Measurements from ENCODE around the gene FBXW11. TPM values are rescaled to one million over a fixed set of nuclear protein-coding genes. Genes with fewer than 3 reads are reported as not detected.

The FBXW11 gene
- total and polyA plus RNA-seq, 2 donors from 2014 or later = 16.0 to 44.4 TPM

GRCh38 chr5:172031894-172032461 is 25.5 kb upstream of the FBXW11 start:
- H3K4me3 ChIP-seq (ENCODE audit: low read length in 3 of 3) = no peak overlapping the region
- H3K9ac ChIP-seq (ENCODE audit: low read length in 3 of 3) = no peak overlapping the region
- H3K27me3 ChIP-seq (ENCODE audit: control insufficient read depth, insufficient read depth, low read length) = no peaks in the 10 kb centered on the region
- FAIRE-seq (no peak), DNase-seq (no peak)
- intact Hi-C loops (cut with DNase I) = loop anchor here (10.0 kb wide), 1 partner anchor 117 kb away; no protein-coding TSS in a partner anchor
- TF ChIP-seq CTCF (IDR thresholded peaks at IDR 0.05; ENCODE audit: borderline replicate concordance, extremely low read depth, insufficient read depth) = no peak
- no peaks in the 10 kb centered on the region for H3K4me1 ChIP-seq (ENCODE audit: control insufficient read depth in 2 of 3, insufficient read depth in 2 of 3, low read depth in 1 of 3, low read length in 3 of 3)
- no peaks in the 10 kb centered on the region for H3K9me3 ChIP-seq (ENCODE audit: control insufficient read depth in 2 of 3, insufficient read depth in 1 of 3, low read length in 3 of 3)
- H3K36me3 ChIP-seq (ENCODE audit: control insufficient read depth in 2 of 3, insufficient read depth in 3 of 3, low read length in 3 of 3) = no peaks in the 10 kb centered on the region
- no peak overlapping the region for H3K27ac ChIP-seq (ENCODE audit: low read depth in 2 of 2, low read length in 2 of 2)

GRCh38 chr5:172029876-172030275 is 23.4 kb upstream of the FBXW11 start:
- no peak for DNase-seq
- intact Hi-C loops (cut with DNase I) = loop anchor here (10.0 kb wide), 1 partner anchor 115 kb away; no protein-coding TSS in a partner anchor
- Histone ChIP-seq H3K9me3 (ENCODE audit: control insufficient read depth in 2 of 3, insufficient read depth in 1 of 3, low read length in 3 of 3) (no peaks in the 10 kb centered on the region), H3K9ac (ENCODE audit: low read length in 3 of 3) (no peak overlapping the region), H3K4me1 (ENCODE audit: control insufficient read depth in 2 of 3, insufficient read depth in 2 of 3, low read depth in 1 of 3, low read length in 3 of 3) (no peaks in the 10 kb centered on the region), H3K27ac (ENCODE audit: low read depth in 2 of 2, low read length in 2 of 2) (no peak overlapping the region), H3K36me3 (ENCODE audit: control insufficient read depth in 2 of 3, insufficient read depth in 3 of 3, low read length in 3 of 3) (no peaks in the 10 kb centered on the region), H3K4me3 (ENCODE audit: low read length in 3 of 3) (no peak overlapping the region), H3K27me3 (ENCODE audit: control insufficient read depth, insufficient read depth, low read length) (no peaks in the 10 kb centered on the region)
- FAIRE-seq = no peak
- TF ChIP-seq CTCF (IDR thresholded peaks at IDR 0.05; ENCODE audit: borderline replicate concordance, extremely low read depth, insufficient read depth) = no peak

- Histone ChIP-seq H3K9ac (ENCODE audit: low read length in 3 of 3) (no peak overlapping the region), H3K27ac (ENCODE audit: low read depth in 2 of 2, low read length in 2 of 2) (no peak overlapping the region), H3K4me3 (ENCODE audit: low read length in 3 of 3) (peak overlapping the region in 1 of 3 donors; percentile 14), H3K9me3 (ENCODE audit: control insufficient read depth in 2 of 3, insufficient read depth in 1 of 3, low read length in 3 of 3) (no peaks in the 10 kb centered on the region), H3K27me3 (ENCODE audit: control insufficient read depth, insufficient read depth, low read length) (no peaks in the 10 kb centered on the region), H3K36me3 (ENCODE audit: control insufficient read depth in 2 of 3, insufficient read depth in 3 of 3, low read length in 3 of 3) (no peaks in the 10 kb centered on the region), H3K4me1 (ENCODE audit: control insufficient read depth in 2 of 3, insufficient read depth in 2 of 3, low read depth in 1 of 3, low read length in 3 of 3) (no peaks in the 10 kb centered on the region)
- intact Hi-C loops (cut with DNase I) = no loop called here
- DNase-seq (peak in 2 of 5 donors; percentile 22 to 66), FAIRE-seq (no peak)
- no peak for TF ChIP-seq CTCF (IDR thresholded peaks at IDR 0.05; ENCODE audit: borderline replicate concordance, extremely low read depth, insufficient read depth)
Observed at GRCh38 chr5:172028167-172028566, 21.7 kb upstream of the FBXW11 start.
